GM18502 (cell line): ENCODE data around the gene HSPG2.
"Not testable (repeated sequence)": the region's sequence is repeated elsewhere in the genome, so short reads cannot be mapped to it uniquely, and the experiment has no call there.

Experiments
- ATAC-seq: cut with Tn5 transposase; IDR thresholded peaks from one replicate; pipeline ENCODE4 v1.9.1; 2021; ENCODE audit warnings: mild to moderate bottlenecking; ENCODE audit not compliant: unreplicated experiment, poor library complexity

Gene HSPG2

GRCh38 chr1:21834666-21835065 lies 102.4 kb downstream of the HSPG2 start:
- no peak for ATAC-seq

- ATAC-seq: no peak
Observed at GRCh38 chr1:21834094-21834493, 103.0 kb downstream of the HSPG2 start.

- no peak for ATAC-seq
Observed at GRCh38 chr1:21833392-21833976, 103.6 kb downstream of the HSPG2 start.

GRCh38 chr1:21831454-21831970 lies 105.6 kb downstream of the HSPG2 start:
- ATAC-seq: no peak

GRCh38 chr1:21830792-21831453 lies 106.2 kb downstream of the HSPG2 start:
- no peak for ATAC-seq

- no peak for ATAC-seq
Observed at GRCh38 chr1:21829294-21829693, 107.8 kb downstream of the HSPG2 start.

- no peak for ATAC-seq
Observed at GRCh38 chr1:21828506-21829210, 108.5 kb downstream of the HSPG2 start.

- ATAC-seq: no peak
Observed at GRCh38 chr1:21828075-21828474, 109.0 kb downstream of the HSPG2 start.

- no peak for ATAC-seq
Observed at GRCh38 chr1:21827141-21827679, 109.9 kb downstream of the HSPG2 start.

- ATAC-seq: not testable (repeated sequence)
Observed at GRCh38 chr1:21826694-21827093, 110.4 kb downstream of the HSPG2 start.

GRCh38 chr1:21825393-21825792 lies 111.7 kb downstream of the HSPG2 start:
- ATAC-seq: no peak

- no peak for ATAC-seq
Observed at GRCh38 chr1:21824926-21825325, 112.2 kb downstream of the HSPG2 start.

- no peak for ATAC-seq
Observed at GRCh38 chr1:21823980-21824702, 113.0 kb downstream of the HSPG2 start.

GRCh38 chr1:21823206-21823979 lies 113.7 kb downstream of the HSPG2 start:
- no peak for ATAC-seq

GRCh38 chr1:21822349-21822748 lies 114.8 kb downstream of the HSPG2 start:
- ATAC-seq: no peak

GRCh38 chr1:21821385-21822019 lies 115.6 kb downstream of the HSPG2 start:
- no peak for ATAC-seq

- ATAC-seq: no peak
Observed at GRCh38 chr1:21820597-21821232, 116.4 kb downstream of the HSPG2 start.

GRCh38 chr1:21818656-21819055 lies 118.5 kb downstream of the HSPG2 start:
- ATAC-seq: no peak
